HS-27A (cell line): ENCODE data around the gene ELOVL7.
"Not testable (repeated sequence)": the region's sequence is repeated elsewhere in the genome, so short reads cannot be mapped to it uniquely, and the experiment has no call there.

Experiments used
- DNase-seq: peaks from one replicate; pipeline ENCODE4 v3.0.0-alpha.2; 2012; ENCODE audit warnings: low read depth, missing footprints

ELOVL7 gene

GRCh38 chr5:60711892-60712291, 132.2 kb downstream of the ELOVL7 start:
- not testable (repeated sequence) for DNase-seq

- DNase-seq: no peak
Measured at GRCh38 chr5:60710362-60710761, 133.7 kb downstream of the ELOVL7 start.

DNA sequence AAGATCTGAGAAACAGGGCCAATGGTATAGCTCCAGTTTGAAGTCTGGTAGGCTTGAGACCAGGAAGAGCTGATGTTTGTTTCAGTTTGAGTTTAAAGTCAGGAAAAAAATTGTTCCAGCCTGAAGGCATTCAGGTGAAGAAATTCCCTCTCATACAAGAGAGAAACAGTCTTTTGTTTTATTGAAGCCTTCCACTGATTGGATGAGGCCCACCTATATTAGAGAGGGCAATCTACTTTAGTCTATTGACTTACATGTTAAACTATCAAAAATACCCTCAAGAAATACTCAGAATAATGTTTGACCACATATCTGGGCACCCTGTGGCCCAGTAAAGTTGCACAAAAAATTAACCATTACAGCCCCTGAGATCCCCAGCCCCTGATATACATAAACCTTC, 138.9 kb downstream of the ELOVL7 start:
- DNase-seq: no peak

DNA sequence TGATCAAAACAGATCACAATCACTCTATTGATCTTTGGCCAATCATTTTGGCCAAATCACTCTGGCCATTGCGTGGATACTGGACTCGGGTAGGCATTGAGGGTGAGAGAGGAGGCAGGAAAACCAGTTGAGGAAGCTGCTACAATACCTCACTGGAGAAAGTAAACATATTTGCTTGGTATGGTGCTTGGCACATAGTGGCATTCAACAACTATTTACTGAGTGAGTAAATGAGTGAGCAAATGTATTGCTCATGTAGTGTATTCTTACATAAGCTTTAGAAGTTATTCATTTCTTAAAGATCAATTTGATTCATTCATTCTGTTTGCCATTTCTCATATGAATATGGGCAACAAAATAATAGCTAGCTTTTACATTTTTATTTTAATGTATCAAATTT, 140.1 kb downstream of the ELOVL7 start:
- DNase-seq: no peak
